Thoracic aorta (tissue), 2 donors: ENCODE results near the gene SRP19. TPM values are rescaled to one million over a fixed set of nuclear protein-coding genes. Genes with fewer than 3 reads are reported as not detected.

Source experiments
- ATAC-seq: fragments of 150-250 bp; one replicate; pipeline ENCODE4 v1.8.0; 2017; ENCODE audit warnings: low read depth; ENCODE audit not compliant: insufficient number of reproducible peaks, low FRiP score
- DNase-seq: peaks from one replicate; pipeline ENCODE4 v3.0.0-alpha.2; 2020; ENCODE audit warnings: low spot score
- H3K27ac ChIP-seq, 2 donors: fragments of 200-600 bp; sonication (generic); 1 replicate in 1 of 2; 2 replicates in 1 of 2; pipeline ENCODE4 v1.5.1; 2016; ENCODE audit warnings: mild to moderate bottlenecking in 2 of 2, moderate library complexity in 2 of 2
- H3K27me3 ChIP-seq: fragments of 200-600 bp; sonication (generic); replicated peaks from 2 replicates; pipeline ENCODE4 v1.6.0; 2016; ENCODE audit warnings: mild to moderate bottlenecking; ENCODE audit not compliant: insufficient read depth
- H3K36me3 ChIP-seq: fragments of 200-600 bp; sonication (generic); one replicate; pipeline ENCODE4 v1.5.1; 2016
- H3K4me1 ChIP-seq, 2 donors: fragments of 200-600 bp; sonication (generic); 1 replicate in 1 of 2; 2 replicates in 1 of 2; pipeline versions ENCODE4 v1.5.1 to v1.6.0; 2016; ENCODE audit warnings: low read depth in 2 of 2, mild to moderate bottlenecking in 1 of 2; ENCODE audit not compliant: control insufficient read depth in 1 of 2
- H3K4me3 ChIP-seq: fragments of 200-600 bp; sonication (generic); 2 replicates; pipeline ENCODE4 v1.5.1; 2016; ENCODE audit warnings: mild to moderate bottlenecking
- H3K9me3 ChIP-seq: fragments of 200-600 bp; sonication (generic); 2 replicates; pipeline ENCODE4 v1.5.1; 2016
- total RNA-seq, 2 donors: library from RNA; depleted of rRNA; stranded (reverse); fragments of >200 nt; gene quantifications; one replicate each; pipeline versions ENCODE4 v1.1.0 to v1.2.3, GENCODE V29; 2016
- TF ChIP-seq, protein P1 (sequence below): fragments of 200-600 bp; sonication (generic); IDR thresholded peaks from one replicate; pipeline ENCODE4 v1.5.1; 2019; ENCODE audit warnings: antibody characterized with exemption

Gene SRP19
- total RNA-seq, 2 donors from 2014 or later: 35.9 to 46.9 TPM

GRCh38 chr5:112906637-112907036, 45.5 kb downstream of the SRP19 start:
- no peaks in the 10 kb centered on the region for H3K9me3 ChIP-seq
- no peak overlapping the region for H3K4me3 ChIP-seq
- no peaks in the 10 kb centered on the region for H3K27me3 ChIP-seq
- DNase-seq: no peak
- no peak overlapping the region for H3K27ac ChIP-seq
- H3K36me3 ChIP-seq: peaks cover 15% of the 10 kb centered on the region
- no peak for ATAC-seq
- H3K4me1 ChIP-seq: peaks cover 4 to 7% of the 10 kb centered on the region in 2 donors
- TF ChIP-seq, protein P1, sequence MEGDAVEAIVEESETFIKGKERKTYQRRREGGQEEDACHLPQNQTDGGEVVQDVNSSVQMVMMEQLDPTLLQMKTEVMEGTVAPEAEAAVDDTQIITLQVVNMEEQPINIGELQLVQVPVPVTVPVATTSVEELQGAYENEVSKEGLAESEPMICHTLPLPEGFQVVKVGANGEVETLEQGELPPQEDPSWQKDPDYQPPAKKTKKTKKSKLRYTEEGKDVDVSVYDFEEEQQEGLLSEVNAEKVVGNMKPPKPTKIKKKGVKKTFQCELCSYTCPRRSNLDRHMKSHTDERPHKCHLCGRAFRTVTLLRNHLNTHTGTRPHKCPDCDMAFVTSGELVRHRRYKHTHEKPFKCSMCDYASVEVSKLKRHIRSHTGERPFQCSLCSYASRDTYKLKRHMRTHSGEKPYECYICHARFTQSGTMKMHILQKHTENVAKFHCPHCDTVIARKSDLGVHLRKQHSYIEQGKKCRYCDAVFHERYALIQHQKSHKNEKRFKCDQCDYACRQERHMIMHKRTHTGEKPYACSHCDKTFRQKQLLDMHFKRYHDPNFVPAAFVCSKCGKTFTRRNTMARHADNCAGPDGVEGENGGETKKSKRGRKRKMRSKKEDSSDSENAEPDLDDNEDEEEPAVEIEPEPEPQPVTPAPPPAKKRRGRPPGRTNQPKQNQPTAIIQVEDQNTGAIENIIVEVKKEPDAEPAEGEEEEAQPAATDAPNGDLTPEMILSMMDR: no peak

DNA sequence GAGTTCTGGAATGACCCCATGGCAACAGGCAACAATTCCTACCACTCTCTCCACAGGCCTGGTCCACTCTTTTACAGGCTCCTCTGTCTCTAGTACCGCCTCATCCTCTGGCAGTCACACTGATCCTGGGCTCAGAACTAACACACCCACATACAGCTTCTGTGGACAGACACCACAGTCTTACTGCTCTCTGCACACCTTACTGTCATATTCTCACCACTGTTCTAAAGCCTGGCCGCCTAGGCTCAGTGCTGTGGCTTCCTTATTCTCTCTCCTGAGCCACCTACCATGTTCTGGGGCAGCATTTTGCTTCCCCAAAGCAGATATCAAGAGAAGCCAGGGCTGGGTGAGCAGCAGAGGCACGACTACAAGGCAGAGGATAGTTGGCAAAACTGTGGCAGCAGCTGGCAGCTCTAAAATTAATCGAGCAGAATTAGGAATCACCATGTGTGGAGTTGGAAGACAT, 46.1 kb downstream of the SRP19 start:
- TF ChIP-seq, protein P1: no peak
- H3K27ac ChIP-seq: no peak overlapping the region

DNA sequence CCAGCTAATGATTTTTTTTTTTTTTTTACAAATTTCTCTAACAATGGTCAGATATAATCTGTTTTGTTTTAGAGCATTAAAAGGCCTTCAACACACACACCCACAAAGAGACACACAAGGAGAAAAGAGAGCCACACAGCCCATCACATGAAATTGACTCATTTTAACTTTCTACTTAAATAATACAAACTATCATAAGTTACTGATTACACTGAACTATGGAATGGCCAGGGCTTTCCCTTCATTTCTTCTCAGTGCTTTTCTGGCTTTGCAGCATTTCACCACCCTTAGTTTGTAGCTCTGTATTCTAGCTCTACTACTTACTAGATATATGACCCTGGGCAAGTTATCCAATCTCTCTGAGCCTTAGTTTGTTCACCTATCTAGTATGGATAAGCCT, 47.8 kb downstream of the SRP19 start:
- no peaks in the 10 kb centered on the region for H3K27me3 ChIP-seq
- DNase-seq (no peak), ATAC-seq (no peak)
- no peaks in the 10 kb centered on the region for H3K9me3 ChIP-seq
- TF ChIP-seq, protein P1: no peak
- H3K36me3 ChIP-seq: peaks cover 8% of the 10 kb centered on the region
- peaks cover 7 to 18% of the 10 kb centered on the region in 2 donors for H3K4me1 ChIP-seq
- H3K27ac ChIP-seq: no peak overlapping the region
- H3K4me3 ChIP-seq: no peak overlapping the region

More for the DNA sequence above, 46.1 kb downstream of the SRP19 start:
- no peak for DNase-seq
- ATAC-seq: no peak
- Histone ChIP-seq H3K36me3 (peaks cover 9% of the 10 kb centered on the region), H3K27me3 (no peaks in the 10 kb centered on the region), H3K9me3 (no peaks in the 10 kb centered on the region), H3K4me1 (peaks cover 7 to 9% of the 10 kb centered on the region in 2 donors), H3K4me3 (no peak overlapping the region)

DNA sequence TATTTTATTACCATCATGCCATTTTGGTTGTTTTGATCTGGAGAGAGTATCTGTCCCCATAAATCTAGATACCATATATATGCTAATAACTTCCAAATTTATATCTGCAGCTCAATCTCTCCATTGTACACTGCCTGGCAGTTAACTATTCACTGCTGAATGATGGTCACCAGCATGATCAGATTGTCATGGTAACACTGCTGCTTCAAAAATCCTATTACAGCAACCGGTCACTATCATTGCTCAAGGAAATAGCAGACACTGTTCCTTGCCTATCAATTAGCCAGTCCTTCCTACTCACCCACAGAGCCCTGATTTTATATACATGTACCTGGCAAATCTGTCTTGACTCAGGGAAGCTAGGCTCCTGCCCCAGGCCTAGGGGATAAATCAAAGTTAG, 49.4 kb downstream of the SRP19 start:
- Histone ChIP-seq H3K9me3 (no peaks in the 10 kb centered on the region), H3K27me3 (no peaks in the 10 kb centered on the region), H3K27ac (no peak overlapping the region), H3K36me3 (peaks cover 8% of the 10 kb centered on the region), H3K4me1 (peaks cover 17 to 33% of the 10 kb centered on the region in 2 donors), H3K4me3 (no peak overlapping the region)
- no peak for DNase-seq
- TF ChIP-seq, protein P1: no peak
- no peak for ATAC-seq

DNA sequence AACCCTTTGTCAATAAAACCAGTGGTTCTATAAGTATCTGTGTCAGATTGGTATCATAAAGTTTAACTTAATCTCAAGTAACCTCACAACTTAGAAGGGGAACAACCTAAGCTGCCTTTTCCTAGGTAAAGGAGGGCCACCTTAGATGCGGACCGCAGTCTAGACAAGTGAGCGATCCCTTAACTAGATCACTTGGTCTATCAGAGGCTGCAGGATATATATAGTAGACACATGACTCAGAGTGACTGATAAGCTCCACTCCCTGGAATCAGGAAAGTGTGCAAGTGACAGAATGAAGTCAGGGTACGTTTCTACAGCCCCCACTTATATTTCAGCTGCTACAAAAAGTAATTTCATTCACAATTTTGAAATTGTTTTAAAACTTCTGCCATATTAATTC, 53.5 kb downstream of the SRP19 start:
- Histone ChIP-seq H3K4me1 (peaks cover 36 to 68% of the 10 kb centered on the region in 2 donors), H3K4me3 (no peak overlapping the region), H3K9me3 (no peaks in the 10 kb centered on the region), H3K27me3 (no peaks in the 10 kb centered on the region), H3K36me3 (peaks cover 13% of the 10 kb centered on the region), H3K27ac (peak overlapping the region in 1 of 2 donors; percentile 20)
- TF ChIP-seq, protein P1: no peak
- ATAC-seq (no peak), DNase-seq (no peak)
